Measurements from ENCODE around the gene SEC14L1. TPM values are rescaled to one million over a fixed set of nuclear protein-coding genes. Genes with fewer than 3 reads are reported as not detected.

SEC14L1 gene
- total and polyA plus RNA-seq, 8 donors: 3.2 to 106 (median 43.9) TPM

DNA sequence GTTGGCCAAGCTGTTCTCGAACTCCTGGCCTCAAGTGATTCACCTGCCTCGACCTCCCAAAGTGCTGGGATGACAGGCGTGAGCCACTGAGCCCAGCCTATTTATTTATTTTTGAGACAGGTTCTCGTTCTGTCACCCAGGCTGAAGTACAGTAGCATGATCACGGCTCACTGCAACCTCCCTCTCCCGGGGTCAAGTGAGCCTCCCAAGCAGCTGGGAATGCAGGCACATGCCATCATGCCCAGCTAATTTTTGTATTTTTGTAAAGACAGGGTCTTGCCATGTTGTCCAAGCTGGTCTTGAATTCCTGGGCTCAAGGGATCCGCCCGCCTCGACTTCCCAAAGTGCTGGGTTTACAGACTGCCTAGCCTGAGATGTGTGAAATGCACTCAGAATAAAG lies 10.2 kb upstream of the SEC14L1 start:
- H3K27ac ChIP-seq: peak overlapping the region in 4 of 5 donors; percentile 44 to 82 (median 78)

GRCh38 chr17:77131904-77132303 lies 8.9 kb upstream of the SEC14L1 start:
- H3K9me3 ChIP-seq: peaks cover 0 to under 1% (median 0%) of the 10 kb centered on the region in 4 donors
- WGBS, 5 donors: 44 to 45% (median 45%) methylated on average over 5 of the region's 5 CpGs
- H3K4me3 ChIP-seq: no peak overlapping the region
- peaks cover 24 to 57% (median 43%) of the 10 kb centered on the region in 4 donors for H3K4me1 ChIP-seq
- no peaks in the 10 kb centered on the region for H3K36me3 ChIP-seq
- peak; percentile 60 to 71 for DNase-seq
- intact Hi-C loops (cut with DNase I; ENCODE audit: low total_unique reads): no loop called here
- H3K27me3 ChIP-seq: no peaks in the 10 kb centered on the region
- peak overlapping the region in 2 of 5 donors; percentile 30 to 44 for H3K27ac ChIP-seq
- TF ChIP-seq POLR2AphosphoS5 (IDR thresholded peaks at IDR 0.05): no peak
- TF ChIP-seq POLR2A (IDR thresholded peaks at IDR 0.05): no peak
- TF ChIP-seq EP300 (IDR thresholded peaks at IDR 0.05): no peak
- TF ChIP-seq CTCF (IDR thresholded peaks at IDR 0.05): no peak

More for the DNA sequence above, 10.2 kb upstream of the SEC14L1 start:
- Histone ChIP-seq H3K4me3 (no peak overlapping the region), H3K9me3 (no peaks in the 10 kb centered on the region), H3K36me3 (no peaks in the 10 kb centered on the region), H3K27me3 (no peaks in the 10 kb centered on the region), H3K4me1 (peaks cover 28 to 71% (median 47%) of the 10 kb centered on the region in 4 donors)
- intact Hi-C loops (cut with DNase I; ENCODE audit: low total_unique reads): no loop called here
- 93 to 95% (median 94%) methylated on average over 9 of the region's 9 CpGs for WGBS, 5 donors
- TF ChIP-seq POLR2AphosphoS5 (IDR thresholded peaks at IDR 0.05) (no peak), CTCF (IDR thresholded peaks at IDR 0.05) (no peak), EP300 (IDR thresholded peaks at IDR 0.05) (no peak), POLR2A (IDR thresholded peaks at IDR 0.05) (no peak)
- DNase-seq: no peak

- H3K36me3 ChIP-seq: no peaks in the 10 kb centered on the region
- peaks cover 0 to 7% (median 0%) of the 10 kb centered on the region in 4 donors for H3K9me3 ChIP-seq
- no peak overlapping the region for H3K4me3 ChIP-seq
- intact Hi-C loops (cut with DNase I; ENCODE audit: low total_unique reads): no loop called here
- H3K27me3 ChIP-seq: no peaks in the 10 kb centered on the region
- DNase-seq: no peak
- peaks cover 18 to 50% (median 37%) of the 10 kb centered on the region in 4 donors for H3K4me1 ChIP-seq
- 76 to 85% (median 83%) methylated on average over 9 of the region's 9 CpGs for WGBS, 5 donors
- no peak for TF ChIP-seq EP300 (IDR thresholded peaks at IDR 0.05)
- no peak for TF ChIP-seq POLR2A (IDR thresholded peaks at IDR 0.05)
- no peak for TF ChIP-seq CTCF (IDR thresholded peaks at IDR 0.05)
- no peak for TF ChIP-seq POLR2AphosphoS5 (IDR thresholded peaks at IDR 0.05)
- peak overlapping the region in 2 of 5 donors; percentile 30 to 44 for H3K27ac ChIP-seq
Measured at GRCh38 chr17:77132411-77133086, 8.2 kb upstream of the SEC14L1 start.

- H3K27ac ChIP-seq: peak overlapping the region in 1 of 5 donors; percentile 30
- peaks cover 0 to 7% (median 0%) of the 10 kb centered on the region in 4 donors for H3K9me3 ChIP-seq
- no peaks in the 10 kb centered on the region for H3K27me3 ChIP-seq
- H3K4me3 ChIP-seq: no peak overlapping the region
- H3K36me3 ChIP-seq: no peaks in the 10 kb centered on the region
- WGBS, 5 donors: 91 to 96% (median 92%) methylated on average over 15 of the region's 15 CpGs
- intact Hi-C loops (cut with DNase I; ENCODE audit: low total_unique reads): no loop called here
- no peak for DNase-seq
- peaks cover 12 to 51% (median 34%) of the 10 kb centered on the region in 4 donors for H3K4me1 ChIP-seq
- TF ChIP-seq POLR2AphosphoS5 (IDR thresholded peaks at IDR 0.05): no peak
- no peak for TF ChIP-seq EP300 (IDR thresholded peaks at IDR 0.05)
- TF ChIP-seq POLR2A (IDR thresholded peaks at IDR 0.05): no peak
- TF ChIP-seq CTCF (IDR thresholded peaks at IDR 0.05): no peak
Measured at GRCh38 chr17:77133087-77133638, 7.6 kb upstream of the SEC14L1 start.
